ENCODE results near the gene SUPT20HL1.

SUPT20HL1 gene

DNA sequence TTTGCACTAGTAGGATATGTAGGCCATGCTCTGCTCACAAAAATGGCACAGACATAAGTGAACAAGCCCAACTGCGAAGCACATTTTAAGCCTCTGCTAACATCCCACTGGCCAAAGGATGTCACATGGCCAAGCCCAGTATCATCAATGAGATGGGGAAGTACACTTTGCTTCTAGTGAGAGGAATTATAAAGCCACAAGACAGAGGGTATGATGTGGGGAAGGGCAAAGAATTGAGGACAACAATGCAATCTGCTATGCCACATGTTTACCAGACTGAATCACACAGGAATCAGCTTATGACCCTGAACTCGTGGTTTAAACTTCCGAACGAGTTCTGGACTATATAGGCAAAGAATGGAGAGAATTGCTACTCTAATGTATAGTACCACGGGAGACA lies 39.1 kb downstream of the SUPT20HL1 start:
- no peak for DNase-seq

DNA sequence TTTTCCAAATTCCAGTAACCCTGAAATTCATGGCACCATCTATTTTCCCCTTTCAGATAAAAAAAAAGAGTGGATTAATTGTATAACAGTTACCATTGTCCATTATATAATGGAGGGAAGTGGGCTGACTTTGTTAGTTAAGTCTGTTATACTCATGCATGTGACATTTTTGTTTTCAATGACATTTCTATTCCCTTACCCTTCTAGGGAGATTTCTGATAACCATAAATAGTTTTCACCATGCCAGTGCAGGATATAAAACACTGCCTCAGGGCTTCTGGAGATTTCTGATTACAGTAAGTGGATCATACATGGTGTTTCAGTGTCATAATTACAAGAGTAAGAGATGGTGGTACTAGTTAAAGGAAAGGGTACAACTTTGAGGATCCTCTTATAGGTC lies 45.5 kb downstream of the SUPT20HL1 start:
- DNase-seq, result no peak

Data from inflammatory macrophage treated with lipopolysaccharide for 4 hours (primary cell).